ENCODE results near the gene ARHGAP6.

The ARHGAP6 gene

DNA sequence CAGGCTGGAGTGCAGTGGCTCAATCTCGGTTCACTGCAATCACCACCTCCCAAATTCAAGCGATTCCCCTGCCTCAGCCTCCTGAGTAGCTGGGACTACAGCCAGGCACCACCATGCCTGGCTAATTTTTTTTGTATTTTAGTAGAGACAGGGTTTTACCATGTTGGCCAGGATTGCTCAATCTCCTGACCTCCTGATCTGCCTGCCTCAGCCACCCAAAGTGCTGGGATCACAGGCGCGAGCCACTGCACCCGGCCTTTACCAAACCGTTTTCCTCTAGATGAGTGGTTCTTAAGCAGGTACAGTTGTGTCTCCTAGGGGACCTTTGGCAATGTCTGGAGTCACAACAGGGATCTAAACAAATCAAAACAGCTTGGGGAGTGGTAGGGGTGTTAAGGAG, 360.9 kb downstream of the ARHGAP6 start:
- DNase-seq (ENCODE audit: low spot score): no peak

DNA sequence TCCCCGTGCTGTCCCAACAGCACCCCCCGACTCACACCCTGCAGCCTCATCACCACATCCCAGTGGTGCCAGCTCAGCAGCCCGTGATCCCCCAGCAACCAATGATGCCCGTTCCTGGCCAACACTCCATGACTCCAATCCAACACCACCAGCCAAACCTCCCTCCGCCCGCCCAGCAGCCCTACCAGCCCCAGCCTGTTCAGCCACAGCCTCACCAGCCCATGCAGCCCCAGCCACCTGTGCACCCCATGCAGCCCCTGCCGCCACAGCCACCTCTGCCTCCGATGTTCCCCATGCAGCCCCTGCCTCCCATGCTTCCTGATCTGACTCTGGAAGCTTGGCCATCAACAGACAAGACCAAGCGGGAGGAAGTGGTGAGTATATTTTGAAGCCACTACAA, 367.1 kb downstream of the ARHGAP6 start:
- no peak for DNase-seq (ENCODE audit: low spot score)

DNA sequence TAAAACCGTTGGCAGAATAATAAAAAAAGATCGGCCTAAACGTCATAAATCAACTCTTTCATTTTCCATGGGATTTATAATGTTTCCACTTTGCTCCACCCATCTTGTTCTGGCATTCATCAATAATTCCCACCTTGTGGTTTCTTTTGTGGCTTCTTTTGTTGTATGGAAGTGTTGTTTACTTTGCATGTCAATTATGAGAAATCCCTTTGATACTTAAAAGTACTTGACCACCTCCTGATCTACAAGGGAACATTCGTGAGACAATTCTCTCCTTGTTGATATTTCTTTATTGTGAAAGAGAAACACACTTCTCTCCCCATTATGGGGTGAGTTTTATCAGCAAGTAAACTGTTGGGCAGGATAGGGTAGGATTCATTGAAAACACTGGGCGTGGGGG, 369.7 kb downstream of the ARHGAP6 start:
- peak; percentile 73 for DNase-seq (ENCODE audit: low spot score)

DNA sequence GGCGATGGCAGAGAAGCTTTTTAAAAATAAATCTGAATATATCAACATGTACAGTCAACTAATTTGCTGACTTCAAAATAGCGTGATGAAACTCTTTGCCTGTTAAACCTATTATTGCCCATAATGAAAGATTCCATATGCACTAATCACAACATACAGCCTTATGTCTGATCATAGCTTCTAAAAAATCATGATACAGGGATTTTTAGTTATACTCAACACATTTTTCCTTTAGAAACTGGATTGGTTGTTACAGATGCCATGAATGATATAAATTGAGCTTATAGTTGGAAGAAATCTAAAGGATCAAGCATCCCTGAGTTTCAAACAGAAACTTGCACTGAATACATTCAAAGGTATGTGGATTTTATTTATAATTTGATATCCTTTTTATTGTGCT, 372.6 kb downstream of the ARHGAP6 start, which contains the start of gene AMELX:
Gene AMELX (plus strand): TSS at position 301 of the 400 bp plus-strand sequence. CDS start 1,376 bp downstream, outside the sequence.
- DNase-seq (ENCODE audit: low spot score): no peak

DNA sequence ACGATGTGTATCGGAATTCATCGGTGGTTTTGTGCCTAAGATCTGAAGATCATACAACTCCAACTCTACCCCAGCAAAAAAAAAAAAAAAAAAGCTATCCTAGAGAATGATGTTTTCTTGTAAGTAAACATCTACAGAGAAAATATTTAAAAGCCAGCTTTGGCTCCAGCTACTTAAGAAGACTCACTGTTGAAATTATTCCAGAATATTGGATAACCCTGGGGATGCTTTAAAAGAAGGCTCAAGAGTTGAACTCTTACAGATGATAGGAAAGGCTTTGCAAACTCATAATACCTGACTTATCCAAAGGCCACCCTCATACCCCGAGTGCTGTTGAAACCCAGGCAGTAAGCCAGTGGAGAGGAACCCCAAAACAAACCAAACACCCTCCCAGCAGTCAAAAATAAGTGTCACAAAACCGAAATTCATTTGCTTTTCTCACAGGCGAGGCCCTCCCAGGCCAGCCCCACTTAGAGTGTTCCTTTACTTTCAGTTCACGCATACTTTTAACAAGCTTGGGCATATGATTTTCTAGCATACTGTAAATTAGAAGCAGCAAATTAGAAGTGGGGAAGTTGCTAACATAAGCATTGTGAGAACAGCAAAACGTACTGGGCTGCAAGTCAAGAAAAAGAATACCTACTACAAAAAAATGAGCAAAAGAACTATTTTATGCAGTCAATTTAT, 375.2 kb downstream of the ARHGAP6 start:
- no peak for DNase-seq (ENCODE audit: low spot score)

DNA sequence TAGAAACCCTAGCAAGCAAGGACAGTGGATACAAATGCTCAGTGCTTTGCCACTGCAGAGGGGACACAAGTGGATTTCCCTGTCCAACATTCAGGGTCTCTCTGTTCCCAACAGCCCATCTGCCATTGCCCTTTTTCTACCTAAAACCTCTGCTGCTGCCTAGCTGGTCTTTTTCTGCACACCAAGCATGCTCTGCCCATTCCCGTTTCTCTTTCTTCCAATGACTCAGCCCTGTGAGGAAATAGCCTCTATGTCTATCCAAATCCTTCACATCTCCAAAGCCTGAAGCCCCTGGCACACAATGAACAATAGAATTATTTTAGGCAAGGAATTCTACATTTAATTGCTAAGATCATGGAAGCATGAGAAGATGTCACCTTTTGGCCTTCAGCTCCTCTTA, 378.2 kb downstream of the ARHGAP6 start:
- no peak for DNase-seq (ENCODE audit: low spot score)

GRCh38 chrX:11285651-11286050, 380.1 kb downstream of the ARHGAP6 start:
- DNase-seq (ENCODE audit: low spot score): no peak

DNA sequence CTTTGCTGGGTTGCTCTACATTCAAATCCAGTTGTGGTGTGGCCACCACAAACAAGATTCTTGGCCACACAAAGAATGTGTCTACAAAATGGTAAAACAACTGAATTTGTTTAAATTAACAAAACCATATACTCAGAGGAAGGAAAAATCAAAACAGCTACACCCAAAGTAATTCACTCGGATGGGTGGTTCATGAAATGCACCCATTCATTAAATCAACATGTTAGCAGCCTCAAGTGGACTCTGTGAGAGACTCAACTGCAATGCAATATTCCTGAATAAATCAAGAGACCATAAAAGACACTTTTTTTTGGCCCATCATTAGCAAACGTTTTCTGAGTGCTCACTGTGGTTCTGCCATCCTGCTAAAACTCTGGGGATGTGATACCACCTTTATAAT, 383.7 kb downstream of the ARHGAP6 start:
- DNase-seq (ENCODE audit: low spot score): no peak

DNA sequence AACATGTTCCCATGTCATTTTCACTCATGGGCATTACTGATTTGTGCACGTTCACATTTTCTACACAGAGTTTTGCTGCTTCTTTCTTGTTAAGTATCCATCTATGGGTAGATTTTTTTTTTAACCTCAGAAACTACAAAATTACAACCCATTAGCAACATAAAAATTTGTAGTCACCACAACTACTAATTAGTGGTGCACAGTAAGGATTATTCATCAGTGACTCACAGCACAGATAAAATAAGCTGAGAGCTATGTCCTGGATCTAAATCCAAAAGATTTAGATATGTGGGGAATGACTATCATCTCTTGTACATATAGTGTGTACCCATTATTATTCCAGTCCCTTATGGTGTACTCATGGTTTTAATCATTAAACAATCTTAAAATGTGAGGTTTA, 392.2 kb downstream of the ARHGAP6 start:
- peak; percentile 6 for DNase-seq (ENCODE audit: low spot score)

GRCh38 chrX:11272863-11273262, 392.9 kb downstream of the ARHGAP6 start:
- DNase-seq (ENCODE audit: low spot score): no peak

- DNase-seq (ENCODE audit: low spot score): no peak
These were observed 393.4 kb downstream of the ARHGAP6 start for GRCh38 chrX:11272290-11272689.

- DNase-seq (ENCODE audit: low spot score): no peak
These were observed 395.7 kb downstream of the ARHGAP6 start for GRCh38 chrX:11269996-11270395.

DNA sequence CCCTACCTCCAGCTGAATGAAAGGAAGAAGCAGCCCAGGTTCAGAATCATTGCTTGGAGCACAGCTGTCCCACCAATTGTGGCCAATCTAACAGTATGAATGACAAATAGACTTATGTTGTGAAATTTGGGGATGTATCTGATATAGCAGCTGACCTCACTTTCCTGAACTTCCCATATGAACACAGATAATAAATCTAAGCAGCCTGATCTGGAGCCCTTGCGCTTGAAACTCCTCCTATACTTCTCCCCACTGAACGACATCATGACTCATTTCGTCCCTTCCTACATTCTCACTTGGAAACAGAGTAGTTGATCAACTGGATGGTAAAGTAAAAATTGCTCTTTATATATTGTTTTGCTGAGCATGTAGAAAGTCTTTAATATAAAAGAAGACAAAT, 396.7 kb downstream of the ARHGAP6 start:
- DNase-seq (ENCODE audit: low spot score): peak; percentile 3

- no peak for DNase-seq (ENCODE audit: low spot score)
These were observed 398.3 kb downstream of the ARHGAP6 start for GRCh38 chrX:11267425-11267824.

DNA sequence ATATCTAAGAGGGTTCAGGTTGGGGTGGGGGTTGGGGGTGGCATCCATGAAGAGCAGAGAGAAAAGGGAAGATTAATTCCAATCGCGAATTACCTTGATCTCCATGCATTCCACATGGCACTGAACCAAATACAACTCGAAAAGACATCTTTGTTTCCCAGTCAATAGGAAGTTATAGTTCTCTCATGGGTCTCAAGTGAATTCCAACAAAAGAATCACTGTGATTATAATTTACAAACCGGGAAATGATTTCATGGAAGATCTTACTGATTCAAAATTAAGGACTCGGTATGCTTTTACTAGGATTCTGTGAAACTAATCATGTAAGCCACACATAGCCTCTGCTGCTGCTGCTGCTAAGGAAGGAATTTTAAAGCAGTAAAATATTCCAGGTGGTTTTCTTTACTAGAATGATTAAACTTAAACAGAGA, 399.1 kb downstream of the ARHGAP6 start:
- no peak for DNase-seq (ENCODE audit: low spot score)

DNA sequence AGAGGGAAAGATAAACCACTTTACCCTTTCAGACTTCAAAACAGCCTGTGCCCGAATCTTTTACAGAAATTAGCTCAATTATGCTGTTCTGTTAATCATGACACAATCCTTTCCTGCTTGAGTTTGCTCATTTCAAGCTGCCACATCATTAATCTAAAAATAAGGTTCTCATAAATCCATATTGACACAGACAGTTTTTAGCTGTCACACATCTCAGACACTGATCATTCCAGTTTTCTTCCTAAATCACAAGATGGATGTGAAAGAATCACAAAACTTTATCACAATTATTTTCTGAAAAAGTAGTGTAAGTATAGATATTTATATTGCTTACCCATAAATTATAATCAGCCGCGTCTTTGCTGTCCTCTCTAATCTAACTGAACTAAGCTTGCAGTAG, 400.4 kb downstream of the ARHGAP6 start:
- DNase-seq (ENCODE audit: low spot score): no peak

DNA sequence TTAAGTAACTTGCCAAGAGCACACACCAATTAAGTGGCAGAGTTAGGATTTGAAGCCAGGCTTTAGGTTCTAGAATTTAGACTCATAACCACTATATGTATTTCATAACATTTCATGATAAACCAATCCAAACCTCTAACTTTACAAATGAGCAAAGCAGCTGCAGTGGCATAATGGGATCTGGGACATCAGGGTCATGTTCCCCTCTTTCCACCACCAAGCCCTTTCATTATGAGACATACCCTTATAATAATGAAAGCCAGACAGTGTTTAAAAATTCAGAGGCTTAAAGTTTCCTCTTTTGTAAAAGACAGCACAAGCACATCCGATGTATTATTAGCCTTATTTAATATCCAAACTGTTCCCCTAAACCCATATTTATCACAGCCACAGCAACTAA, 400.8 kb downstream of the ARHGAP6 start:
- no peak for DNase-seq (ENCODE audit: low spot score)

- no peak for DNase-seq (ENCODE audit: low spot score)
These were observed 404.5 kb downstream of the ARHGAP6 start for GRCh38 chrX:11261260-11261659.

GRCh38 chrX:11259437-11259836, 406.3 kb downstream of the ARHGAP6 start:
- no peak for DNase-seq (ENCODE audit: low spot score)

GRCh38 chrX:11257711-11258110, 408.0 kb downstream of the ARHGAP6 start:
- no peak for DNase-seq (ENCODE audit: low spot score)

- DNase-seq (ENCODE audit: low spot score): no peak
These were observed 408.4 kb downstream of the ARHGAP6 start for GRCh38 chrX:11257290-11257689.

DNA sequence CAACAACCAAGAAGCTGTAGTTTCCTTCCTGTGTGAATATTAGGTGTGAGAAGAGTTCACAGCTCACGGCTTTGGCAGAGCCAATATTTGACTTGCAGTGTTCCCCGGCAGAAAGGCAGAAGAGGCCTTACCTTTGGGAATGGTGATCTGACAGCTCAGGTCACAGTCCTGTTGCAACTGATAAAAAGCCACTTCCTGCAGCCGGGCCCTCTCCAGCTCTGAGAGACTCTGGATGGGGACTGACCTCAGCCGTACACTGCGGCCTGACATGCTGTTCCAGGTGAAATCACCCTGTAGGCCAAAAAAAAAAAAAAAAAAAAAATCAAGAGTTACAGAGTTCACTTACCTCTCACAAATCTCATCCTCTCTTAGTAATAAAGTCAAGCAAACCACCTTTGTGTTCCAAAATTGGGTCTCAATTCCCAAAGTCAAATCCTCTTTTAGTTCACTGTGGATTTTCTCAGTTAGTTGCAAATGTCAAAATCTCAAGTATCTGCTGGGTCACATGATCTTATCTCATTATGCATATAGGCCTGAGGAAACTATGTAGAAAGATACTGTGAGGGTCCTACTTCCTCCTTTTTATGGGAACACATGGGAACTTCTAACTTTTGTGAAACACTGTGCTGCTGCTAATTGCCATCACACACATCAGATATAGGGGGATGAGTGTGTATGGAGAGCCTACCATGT, 411.2 kb downstream of the ARHGAP6 start:
- DNase-seq (ENCODE audit: low spot score): no peak

DNA sequence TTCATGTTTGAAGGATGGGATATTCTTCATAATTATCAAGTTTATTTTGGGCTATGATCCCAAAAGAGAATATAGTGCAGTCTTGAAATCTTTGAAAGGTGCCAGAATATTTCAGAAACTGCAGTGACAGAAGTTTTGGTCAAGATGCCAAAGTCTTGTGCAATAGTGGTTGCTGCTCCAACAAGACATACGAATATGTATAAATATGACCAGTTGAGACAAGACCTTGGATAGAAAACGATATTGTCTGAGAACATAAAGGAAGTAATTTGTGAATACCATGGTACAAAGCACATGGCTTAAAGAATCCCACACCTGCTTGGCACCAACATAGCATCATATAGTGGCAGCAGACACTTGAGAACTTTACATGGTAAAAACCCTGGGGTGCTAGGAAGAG, 421.1 kb downstream of the ARHGAP6 start:
- no peak for DNase-seq (ENCODE audit: low spot score)

GRCh38 chrX:11242704-11243103, 423.0 kb downstream of the ARHGAP6 start:
- DNase-seq (ENCODE audit: low spot score): peak; percentile 14
